Karpas-422 (cell line): ENCODE measurements around the gene CFAP73. TPM values are rescaled to one million over a fixed set of nuclear protein-coding genes. Genes with fewer than 3 reads are reported as not detected.

Experiments used
- DNase-seq: peaks from one replicate; pipeline ENCODE4 v3.0.0-alpha.2; 2015
- H2AFZ ChIP-seq: fragments of 200-600 bp; sonication (generic); 2 replicates; pipeline ENCODE4 v1.6.1; 2014; ENCODE audit warnings: antibody characterized with exemption, low read length, mixed read lengths
- H3K27ac ChIP-seq: fragments of 200-600 bp; sonication (generic); 2 replicates; pipeline ENCODE4 v1.5.1; 2014; ENCODE audit warnings: mild to moderate bottlenecking, low read length, moderate library complexity
- H3K27me3 ChIP-seq: fragments of 200-600 bp; sonication (generic); 2 replicates; pipeline ENCODE4 v1.6.1; 2014; ENCODE audit warnings: low read length, mixed read lengths
- H3K36me3 ChIP-seq: fragments of 200-600 bp; sonication (generic); 2 replicates; pipeline ENCODE4 v1.6.1; 2014; ENCODE audit warnings: low read length, mixed read lengths; ENCODE audit not compliant: insufficient read depth
- H3K4me1 ChIP-seq: fragments of 200-600 bp; sonication (generic); 2 replicates; pipeline ENCODE4 v1.6.1; 2014; ENCODE audit warnings: mild to moderate bottlenecking, low read length, mixed read lengths
- H3K4me2 ChIP-seq: fragments of 200-600 bp; sonication (generic); 2 replicates; pipeline ENCODE4 v1.6.1; 2014; ENCODE audit warnings: low read length, low read depth, mild to moderate bottlenecking; ENCODE audit not compliant: poor library complexity, severe bottlenecking
- H3K4me3 ChIP-seq: fragments of 200-600 bp; sonication (generic); 2 replicates; pipeline ENCODE4 v1.5.1; 2014; ENCODE audit warnings: mild to moderate bottlenecking, antibody characterized with exemption, low read length, mixed read lengths
- H3K79me2 ChIP-seq: fragments of 200-600 bp; sonication (generic); 2 replicates; pipeline ENCODE4 v1.6.1; 2014; ENCODE audit warnings: mild to moderate bottlenecking, low read length, mixed read lengths
- H3K9ac ChIP-seq: fragments of 200-600 bp; sonication (generic); 2 replicates; pipeline ENCODE4 v1.6.0; 2014; ENCODE audit warnings: low read length
- H3K9me2 ChIP-seq: fragments of 200-600 bp; sonication (generic), shearing (Covaris generic); replicated peaks from 2 replicates; pipeline ENCODE4 v1.6.0; 2014; ENCODE audit warnings: mild to moderate bottlenecking, low read length, moderate library complexity; ENCODE audit not compliant: insufficient read depth
- H3K9me3 ChIP-seq: fragments of 300-700, 200-600 bp; sonication (generic); 2 replicates; pipeline ENCODE4 v1.6.1; 2014; ENCODE audit warnings: low read length, mixed read lengths
- H4K20me1 ChIP-seq: fragments of 200-600 bp; sonication (generic); 2 replicates; pipeline ENCODE4 v1.6.1; 2014; ENCODE audit warnings: mild to moderate bottlenecking, antibody characterized with exemption, low read length, low read depth; ENCODE audit not compliant: insufficient read depth
- total RNA-seq: library from RNA; depleted of rRNA; stranded (reverse); fragments of >200 nt; shearing (Covaris generic); gene quantifications from 2 replicates; pipeline ENCODE4 v1.2.3, GENCODE V29; 2014; ENCODE audit warnings: low replicate concordance

The CFAP73 gene
- total RNA-seq, 1 experiment from 2014 or later: not detected

DNA sequence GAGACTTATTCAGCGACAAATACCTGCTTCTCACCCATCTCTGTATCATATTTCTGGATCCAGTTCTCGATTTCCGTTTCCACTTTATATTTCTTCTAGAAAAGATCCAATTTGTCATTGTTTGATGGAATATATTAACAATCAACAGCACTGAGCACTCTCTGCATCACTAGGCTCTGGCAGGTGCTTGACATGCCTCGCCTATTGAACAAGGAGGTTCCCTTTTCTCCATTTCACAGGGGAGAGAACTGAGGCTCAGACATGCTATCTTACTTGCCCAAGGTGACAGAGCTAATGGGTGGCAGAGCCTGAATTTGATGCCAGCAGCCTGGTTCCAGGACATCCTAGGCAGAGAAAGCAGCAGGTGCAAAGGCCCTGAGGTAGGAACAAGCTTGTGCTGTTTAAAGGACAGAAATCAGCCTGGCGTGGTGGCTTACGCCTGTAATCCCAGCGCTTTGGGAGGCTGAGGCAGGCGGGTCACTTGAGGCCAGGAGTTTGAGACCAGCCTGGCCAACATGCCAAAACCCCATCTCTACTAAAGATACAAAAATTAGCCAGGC lies 48.1 kb downstream of the CFAP73 start:
- no peak overlapping the region for H2AFZ ChIP-seq
- H3K27ac ChIP-seq: 0 out of 2 replicates have a peak overlapping the region, but pooled peaks have one; percentile 20
- no peaks in the 10 kb centered on the region; the same call in 1 of the 2 replicates for H3K36me3 ChIP-seq
- no peaks in the 10 kb centered on the region for H3K27me3 ChIP-seq
- no peak overlapping the region for H3K4me2 ChIP-seq
- no peaks in the 10 kb centered on the region for H3K4me1 ChIP-seq
- no peaks in the 10 kb centered on the region for H3K9me2 ChIP-seq
- H3K79me2 ChIP-seq: no peaks in the 10 kb centered on the region
- H3K9ac ChIP-seq: no peak overlapping the region
- no peak for DNase-seq
- H4K20me1 ChIP-seq: no peaks in the 10 kb centered on the region
- H3K4me3 ChIP-seq: no peak overlapping the region
- no peaks in the 10 kb centered on the region for H3K9me3 ChIP-seq

DNA sequence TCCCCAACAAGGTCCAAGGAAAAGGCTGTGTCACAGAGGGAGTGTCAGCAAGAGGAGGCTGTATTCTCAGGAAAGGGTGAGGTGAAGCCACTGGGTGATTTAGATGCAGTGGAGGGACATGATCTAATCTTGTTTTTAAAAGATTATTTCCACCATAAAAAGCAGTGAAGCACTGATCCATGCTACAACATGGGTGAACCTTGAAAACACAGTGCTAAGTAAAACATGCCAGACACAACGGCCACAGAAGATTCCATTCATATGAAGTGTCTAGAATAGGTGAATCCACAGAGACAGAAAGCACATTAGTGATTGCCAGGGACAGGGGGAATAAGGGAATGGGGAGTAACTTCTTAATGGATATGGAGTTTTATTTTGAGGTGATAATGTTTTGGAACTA lies 48.8 kb downstream of the CFAP73 start:
- H4K20me1 ChIP-seq: no peaks in the 10 kb centered on the region
- no peaks in the 10 kb centered on the region for H3K9me2 ChIP-seq
- H3K27ac ChIP-seq: peak overlapping the region; percentile 57
- no peak overlapping the region for H3K4me3 ChIP-seq
- H2AFZ ChIP-seq: no peak overlapping the region
- no peaks in the 10 kb centered on the region for H3K9me3 ChIP-seq
- no peaks in the 10 kb centered on the region for H3K27me3 ChIP-seq
- H3K79me2 ChIP-seq: no peaks in the 10 kb centered on the region
- H3K9ac ChIP-seq: no peak overlapping the region
- H3K4me1 ChIP-seq: no peaks in the 10 kb centered on the region
- DNase-seq: no peak
- H3K4me2 ChIP-seq: no peak overlapping the region
- H3K36me3 ChIP-seq: no peaks in the 10 kb centered on the region

DNA sequence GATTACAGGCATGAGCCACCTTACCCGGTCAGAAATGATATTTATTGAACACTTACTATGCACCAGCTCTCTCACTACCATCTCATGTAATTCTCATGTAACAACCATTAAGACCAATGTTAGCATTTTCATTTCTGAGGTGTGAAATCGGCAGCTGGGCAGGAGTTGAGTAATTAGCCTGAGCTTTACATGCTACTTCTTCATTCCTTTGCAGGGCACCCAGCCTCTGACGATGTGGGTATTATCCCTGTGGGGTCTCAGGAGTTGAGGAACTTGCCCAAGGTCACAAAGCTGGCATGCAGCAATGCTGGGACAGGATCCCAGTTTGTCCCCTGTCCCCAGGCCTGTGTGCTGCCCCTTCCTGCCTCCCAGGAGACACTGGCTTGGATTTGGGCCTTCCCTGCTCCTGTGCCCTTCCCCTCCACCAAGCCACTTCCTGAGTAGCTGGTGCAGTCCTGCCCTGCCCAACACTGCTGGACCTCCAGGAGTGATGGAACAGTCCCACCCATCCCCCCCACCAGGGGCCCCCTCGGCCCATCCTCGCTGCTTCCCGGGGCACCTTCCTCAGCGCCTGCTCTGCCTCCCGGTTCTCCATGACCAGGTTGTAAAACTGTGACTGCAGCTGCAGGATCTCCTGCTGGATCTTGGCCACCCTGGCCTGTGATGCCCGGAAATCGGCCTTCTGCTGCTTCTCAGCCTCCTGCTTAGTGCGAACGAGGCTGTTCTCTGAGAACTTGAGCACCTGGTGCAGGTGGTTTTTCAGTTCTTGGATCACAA lies 50.7 kb downstream of the CFAP73 start:
- Histone ChIP-seq H2AFZ (no peak overlapping the region), H3K9ac (no peak overlapping the region), H3K9me2 (no peaks in the 10 kb centered on the region), H3K4me2 (no peak overlapping the region), H3K27me3 (no peaks in the 10 kb centered on the region), H4K20me1 (no peaks in the 10 kb centered on the region), H3K79me2 (no peaks in the 10 kb centered on the region), H3K27ac (no peak overlapping the region), H3K4me1 (no peaks in the 10 kb centered on the region), H3K4me3 (no peak overlapping the region), H3K36me3 (no peaks in the 10 kb centered on the region), H3K9me3 (no peaks in the 10 kb centered on the region)
- DNase-seq: no peak

DNA sequence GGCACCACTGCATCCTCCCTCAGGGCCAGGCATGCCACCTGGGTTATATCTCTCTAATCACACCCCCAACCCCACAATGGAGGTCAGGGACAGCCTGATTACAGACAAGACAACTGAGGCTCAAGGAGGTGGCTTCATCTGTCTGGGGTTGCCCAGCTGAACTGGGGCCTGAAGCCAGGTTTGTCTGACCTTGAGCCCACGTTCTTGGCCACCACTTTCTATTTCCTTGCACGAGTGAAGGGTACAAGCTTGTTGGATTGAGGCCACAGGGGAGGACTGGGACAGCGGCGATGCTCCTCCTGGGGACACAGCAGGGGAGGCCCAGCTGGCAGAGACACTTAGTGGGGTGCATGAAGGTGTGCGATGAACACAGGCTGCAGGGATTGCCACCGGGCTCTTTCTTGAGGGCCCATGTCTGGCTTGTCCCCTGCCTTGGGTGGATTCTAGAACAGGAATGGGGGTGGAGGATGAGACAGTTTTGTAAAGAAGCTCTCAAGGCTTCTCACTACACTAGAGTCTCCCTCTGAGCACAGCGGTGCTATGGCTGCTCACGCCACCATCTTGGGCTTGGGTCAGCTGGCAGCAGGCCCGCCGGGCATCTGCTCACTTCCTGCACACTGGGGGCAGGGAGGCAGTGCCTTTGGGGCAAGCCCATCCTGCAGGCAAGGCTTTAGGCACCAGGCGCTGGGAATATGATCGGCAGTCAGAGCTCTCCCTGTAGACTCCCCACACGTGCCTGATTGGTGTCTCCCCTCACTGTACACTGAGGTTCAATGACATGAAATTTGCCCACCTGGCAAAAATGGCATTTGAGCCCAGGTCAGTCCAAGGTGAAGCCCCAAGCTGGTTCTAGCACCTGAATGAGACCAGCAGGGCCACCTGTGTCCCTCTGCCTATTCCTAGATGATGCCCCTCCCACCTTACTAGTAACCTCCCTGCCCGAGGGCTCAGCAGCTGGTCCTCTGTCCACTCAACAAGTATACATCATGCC lies 52.0 kb downstream of the CFAP73 start:
- Histone ChIP-seq H4K20me1 (no peaks in the 10 kb centered on the region), H3K79me2 (no peaks in the 10 kb centered on the region), H2AFZ (no peak overlapping the region), H3K4me1 (no peaks in the 10 kb centered on the region), H3K27ac (no peak overlapping the region), H3K36me3 (no peaks in the 10 kb centered on the region), H3K9ac (no peak overlapping the region), H3K4me3 (no peak overlapping the region), H3K9me2 (no peaks in the 10 kb centered on the region), H3K4me2 (no peak overlapping the region), H3K27me3 (no peaks in the 10 kb centered on the region), H3K9me3 (no peaks in the 10 kb centered on the region)
- no peak for DNase-seq

DNA sequence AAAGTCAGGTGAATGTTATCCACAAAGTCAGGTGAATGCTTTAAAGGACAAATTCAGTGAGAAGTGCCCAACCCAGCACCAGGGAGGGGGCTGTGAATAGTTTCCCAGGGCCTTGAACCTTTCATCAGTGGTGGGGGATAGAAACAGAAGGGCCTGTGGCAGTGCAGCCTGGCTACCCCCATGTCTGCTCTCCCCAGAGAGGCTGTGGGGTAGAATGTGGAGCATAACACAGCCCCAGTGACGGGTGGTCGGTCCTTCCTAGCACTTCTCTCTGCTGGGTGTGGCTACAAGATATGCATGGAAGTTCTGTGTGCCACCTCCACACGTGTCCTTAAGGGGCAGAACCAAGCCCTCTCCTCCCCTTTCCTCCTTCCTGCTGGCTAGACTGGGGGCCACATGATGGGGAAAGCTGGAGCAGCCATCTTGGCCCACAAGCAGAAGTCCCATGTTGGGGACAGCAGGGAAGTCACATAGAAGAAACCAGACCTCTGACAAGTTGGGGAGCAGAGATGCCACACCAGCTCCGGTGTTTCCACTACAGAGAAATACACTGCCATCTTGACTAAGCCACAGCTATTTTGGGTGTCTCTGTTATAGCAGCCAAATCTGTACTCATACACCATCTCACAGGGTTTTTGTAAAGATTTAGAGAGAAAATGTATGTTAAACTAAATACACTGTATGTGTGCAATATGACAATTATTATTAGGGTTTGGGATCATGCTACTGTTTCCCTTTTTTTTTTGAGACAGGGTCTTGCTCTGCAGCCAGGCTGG lies 53.0 kb downstream of the CFAP73 start:
- Histone ChIP-seq H3K36me3 (no peaks in the 10 kb centered on the region), H3K4me3 (no peak overlapping the region), H3K9ac (no peak overlapping the region), H3K27me3 (no peaks in the 10 kb centered on the region), H3K4me1 (peaks cover 4% of the 10 kb centered on the region), H3K4me2 (no peak overlapping the region), H3K9me3 (no peaks in the 10 kb centered on the region), H4K20me1 (no peaks in the 10 kb centered on the region), H3K27ac (no peak overlapping the region), H3K79me2 (no peaks in the 10 kb centered on the region), H2AFZ (no peak overlapping the region), H3K9me2 (no peaks in the 10 kb centered on the region)
- no peak for DNase-seq

DNA sequence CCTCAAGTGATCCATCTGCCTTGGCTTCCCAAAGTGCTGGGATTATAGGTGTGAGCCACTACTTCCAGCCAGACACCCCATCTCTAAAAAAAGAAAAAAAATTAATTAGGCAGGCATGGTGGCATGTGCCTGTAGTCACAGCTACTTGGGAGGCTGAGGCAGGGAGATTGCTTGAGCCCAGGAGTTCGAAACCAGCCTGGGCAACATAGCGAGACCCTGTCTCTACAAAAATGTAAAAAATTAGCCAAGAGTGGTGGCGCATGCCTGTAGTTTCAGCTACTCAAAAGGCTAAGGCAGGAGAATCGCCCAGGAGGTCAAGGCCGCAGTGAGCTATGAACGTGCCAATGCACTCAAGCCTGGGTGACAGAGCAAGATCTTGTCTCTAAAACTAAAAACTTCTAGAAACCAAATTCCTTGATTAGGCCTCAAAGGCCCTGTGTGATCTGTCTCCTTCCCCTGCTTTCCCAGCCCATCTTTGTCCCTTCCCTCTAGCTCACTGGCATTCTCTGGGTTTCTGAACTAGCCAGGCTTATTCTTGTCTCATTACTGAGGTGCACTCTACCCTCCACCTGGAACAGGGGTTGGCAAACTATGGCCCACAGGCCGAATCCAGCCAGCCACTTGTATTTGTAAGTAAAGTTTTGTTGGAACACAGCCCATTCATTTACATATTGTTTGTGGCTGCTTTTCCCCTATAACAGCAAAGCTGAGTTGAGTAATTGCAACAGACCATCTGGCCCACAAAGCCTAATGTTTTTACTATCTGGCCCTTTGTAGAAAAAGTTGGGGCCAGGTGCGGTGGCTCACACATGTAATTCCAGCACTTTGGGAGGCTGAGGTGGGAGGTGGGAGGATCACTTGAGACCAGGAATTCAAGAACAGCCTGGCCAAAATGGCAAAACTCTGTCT lies 54.6 kb downstream of the CFAP73 start:
- Histone ChIP-seq H3K9ac (no peak overlapping the region), H2AFZ (no peak overlapping the region), H3K36me3 (no peaks in the 10 kb centered on the region), H3K9me3 (no peaks in the 10 kb centered on the region), H3K9me2 (no peaks in the 10 kb centered on the region), H3K4me2 (no peak overlapping the region), H3K79me2 (no peaks in the 10 kb centered on the region), H3K27me3 (no peaks in the 10 kb centered on the region), H3K4me3 (no peak overlapping the region), H3K4me1 (peaks cover 20% of the 10 kb centered on the region), H4K20me1 (no peaks in the 10 kb centered on the region), H3K27ac (peak overlapping the region; percentile 61)
- no peak for DNase-seq

DNA sequence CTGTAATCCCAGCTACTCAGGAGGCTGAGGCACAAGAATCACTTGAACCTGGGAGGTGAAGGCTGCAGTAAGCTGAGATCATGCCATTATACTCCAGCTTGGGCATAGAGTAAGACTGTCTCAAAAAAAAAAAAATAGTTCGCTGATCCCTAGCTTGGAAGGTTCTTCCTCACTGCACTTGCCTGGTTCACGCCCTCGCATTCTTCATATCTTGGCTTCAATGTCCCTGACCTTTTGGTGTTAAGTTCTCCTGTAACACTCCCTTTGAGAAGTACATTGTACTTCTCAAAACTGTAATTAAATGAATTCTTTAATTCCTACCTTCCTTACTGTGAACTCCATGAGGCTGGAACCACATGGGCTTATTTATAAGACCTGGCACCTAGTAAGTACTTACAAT lies 55.3 kb downstream of the CFAP73 start:
- no peaks in the 10 kb centered on the region for H3K79me2 ChIP-seq
- H3K9me2 ChIP-seq: no peaks in the 10 kb centered on the region
- peak overlapping the region; percentile 61; the same call in 1 of the 2 replicates for H3K27ac ChIP-seq
- no peaks in the 10 kb centered on the region for H3K9me3 ChIP-seq
- no peak overlapping the region for H2AFZ ChIP-seq
- H3K27me3 ChIP-seq: no peaks in the 10 kb centered on the region
- H3K36me3 ChIP-seq: no peaks in the 10 kb centered on the region
- no peak overlapping the region for H3K9ac ChIP-seq
- H4K20me1 ChIP-seq: no peaks in the 10 kb centered on the region
- H3K4me3 ChIP-seq: no peak overlapping the region
- no peak for DNase-seq
- peaks cover 27% of the 10 kb centered on the region for H3K4me1 ChIP-seq
- no peak overlapping the region for H3K4me2 ChIP-seq
